Fibroblast of lung (primary cell): Measurements from ENCODE around the gene CCDC86.

Source experiments
- CTCF ChIP-seq, 2 donors: IDR thresholded peaks in 1 of 2; conservative IDR thresholded peaks in 1 of 2; 1 replicate in 1 of 2; 2 replicates in 1 of 2; pipeline ENCODE4 v1.5.1; 2011 to 2012; ENCODE audit warnings: low read length in 2 of 2, control low read depth in 1 of 2, inconsistent platforms in 1 of 2, low read depth in 1 of 2, mild to moderate bottlenecking in 1 of 2
- EZH2 ChIP-seq: IDR thresholded peaks from 2 replicates; pipeline ENCODE4 v1.5.1; 2012; ENCODE audit warnings: low read length, control low read depth, mild to moderate bottlenecking; ENCODE audit errors: missing control alignments

GRCh38 chr11:60849641-60850520 is 8.0 kb downstream of the CCDC86 start:
- TF ChIP-seq EZH2 (no peak), CTCF (conservative IDR thresholded peaks at IDR 0.05 in 1 of 2, IDR thresholded peaks at IDR 0.05 in 1 of 2; ENCODE audit: low read depth in 1 of 2, low read length in 2 of 2) (no peak)
